ENCODE data around the gene SPACDR.
A peak's percentile ranks its signal among the peaks of the same experiment; 100 is the strongest.
"Not testable (repeated sequence)": the region's sequence is repeated elsewhere in the genome, so short reads cannot be mapped to it uniquely, and the experiment has no call there.

The SPACDR gene

GRCh38 chr7:100464210-100464660 is at the start of gene SPACDR:
SPACDR (minus strand) TSS chr7:100464260; CDS start chr7:100464025, 235 bp downstream.
- Mint-ChIP-seq H3K9me3 (no peaks in the 10 kb centered on the region), H3K27ac (no peak within 1 kb of the TSS), H3K27me3 (ENCODE audit: low read depth) (no peaks in the 10 kb centered on the region), H3K36me3 (ENCODE audit: low read depth) (peaks cover 18% of the 10 kb centered on the region), H3K4me3 (no peak within 1 kb of the TSS), H3K4me1 (ENCODE audit: low read depth) (peaks cover 4% of the 10 kb centered on the region)

- Mint-ChIP-seq H3K4me3 (no peak overlapping the region), H3K27me3 (ENCODE audit: low read depth) (no peaks in the 10 kb centered on the region), H3K4me1 (ENCODE audit: low read depth) (peaks cover 15% of the 10 kb centered on the region), H3K36me3 (ENCODE audit: low read depth) (no peaks in the 10 kb centered on the region), H3K9me3 (no peaks in the 10 kb centered on the region), H3K27ac (no peak overlapping the region)
Observed at GRCh38 chr7:100513212-100513810, 49.3 kb upstream of the SPACDR start.

- Mint-ChIP-seq H3K9me3 (no peaks in the 10 kb centered on the region), H3K27me3 (ENCODE audit: low read depth) (peaks cover 8% of the 10 kb centered on the region), H3K36me3 (ENCODE audit: low read depth) (no peaks in the 10 kb centered on the region), H3K4me1 (ENCODE audit: low read depth) (peaks cover 5% of the 10 kb centered on the region), H3K27ac (no peak overlapping the region), H3K4me3 (no peak overlapping the region)
Observed at GRCh38 chr7:100510437-100511239, 46.6 kb upstream of the SPACDR start.

- no peak overlapping the region for H3K27ac Mint-ChIP-seq
- H3K9me3 Mint-ChIP-seq: no peaks in the 10 kb centered on the region
- H3K27me3 Mint-ChIP-seq (ENCODE audit: low read depth): peaks cover 8% of the 10 kb centered on the region
- no peaks in the 10 kb centered on the region for H3K36me3 Mint-ChIP-seq (ENCODE audit: low read depth)
- H3K4me1 Mint-ChIP-seq (ENCODE audit: low read depth): peaks cover 2% of the 10 kb centered on the region
- H3K4me3 Mint-ChIP-seq: no peak overlapping the region
Observed at GRCh38 chr7:100509231-100509630, 45.2 kb upstream of the SPACDR start.

GRCh38 chr7:100506356-100506923 is 42.4 kb upstream of the SPACDR start:
- Mint-ChIP-seq H3K27ac (no peak overlapping the region), H3K4me1 (ENCODE audit: low read depth) (peaks cover 2% of the 10 kb centered on the region), H3K27me3 (ENCODE audit: low read depth) (peaks cover 8% of the 10 kb centered on the region), H3K9me3 (no peaks in the 10 kb centered on the region), H3K36me3 (ENCODE audit: low read depth) (no peaks in the 10 kb centered on the region), H3K4me3 (no peak overlapping the region)

- Mint-ChIP-seq H3K36me3 (ENCODE audit: low read depth) (no peaks in the 10 kb centered on the region), H3K4me1 (ENCODE audit: low read depth) (peaks cover 2% of the 10 kb centered on the region), H3K27me3 (ENCODE audit: low read depth) (peaks cover 8% of the 10 kb centered on the region), H3K4me3 (no peak overlapping the region), H3K27ac (no peak overlapping the region), H3K9me3 (no peaks in the 10 kb centered on the region)
Observed at GRCh38 chr7:100504887-100505611, 41.0 kb upstream of the SPACDR start.

- not testable (repeated sequence) for H3K4me1 Mint-ChIP-seq (ENCODE audit: low read depth); H3K27me3 Mint-ChIP-seq (ENCODE audit: low read depth); H3K4me3 Mint-ChIP-seq; H3K36me3 Mint-ChIP-seq (ENCODE audit: low read depth); H3K27ac Mint-ChIP-seq; H3K9me3 Mint-ChIP-seq
Observed at GRCh38 chr7:100504031-100504430, 40.0 kb upstream of the SPACDR start.

GRCh38 chr7:100500743-100501142 is 36.7 kb upstream of the SPACDR start:
- not testable (repeated sequence) for H3K27me3 Mint-ChIP-seq (ENCODE audit: low read depth); H3K36me3 Mint-ChIP-seq (ENCODE audit: low read depth); H3K4me3 Mint-ChIP-seq; H3K27ac Mint-ChIP-seq; H3K9me3 Mint-ChIP-seq; H3K4me1 Mint-ChIP-seq (ENCODE audit: low read depth)

- no peaks in the 10 kb centered on the region for H3K36me3 Mint-ChIP-seq (ENCODE audit: low read depth)
- no peak overlapping the region for H3K4me3 Mint-ChIP-seq
- H3K9me3 Mint-ChIP-seq: no peaks in the 10 kb centered on the region
- peaks cover 12% of the 10 kb centered on the region for H3K27me3 Mint-ChIP-seq (ENCODE audit: low read depth)
- no peak overlapping the region for H3K27ac Mint-ChIP-seq
- peaks cover 15% of the 10 kb centered on the region for H3K4me1 Mint-ChIP-seq (ENCODE audit: low read depth)
Observed at GRCh38 chr7:100496509-100496908, 32.4 kb upstream of the SPACDR start.

- Mint-ChIP-seq H3K36me3 (ENCODE audit: low read depth) (no peaks in the 10 kb centered on the region), H3K4me3 (peak overlapping the region; percentile 51), H3K4me1 (ENCODE audit: low read depth) (peaks cover 15% of the 10 kb centered on the region), H3K27ac (no peak overlapping the region), H3K9me3 (no peaks in the 10 kb centered on the region), H3K27me3 (ENCODE audit: low read depth) (peaks cover 16% of the 10 kb centered on the region)
Observed at GRCh38 chr7:100493476-100494264, 29.6 kb upstream of the SPACDR start.

GRCh38 chr7:100492738-100493475 is 28.8 kb upstream of the SPACDR start:
- Mint-ChIP-seq H3K4me3 (peak overlapping the region; percentile 51), H3K36me3 (ENCODE audit: low read depth) (no peaks in the 10 kb centered on the region), H3K4me1 (ENCODE audit: low read depth) (peaks cover 15% of the 10 kb centered on the region), H3K27me3 (ENCODE audit: low read depth) (peaks cover 16% of the 10 kb centered on the region), H3K27ac (no peak overlapping the region), H3K9me3 (no peaks in the 10 kb centered on the region)

GRCh38 chr7:100491192-100491578 is 27.1 kb upstream of the SPACDR start:
- Mint-ChIP-seq H3K36me3 (ENCODE audit: low read depth) (no peaks in the 10 kb centered on the region), H3K4me1 (ENCODE audit: low read depth) (peaks cover 15% of the 10 kb centered on the region), H3K27ac (peak overlapping the region; percentile 41), H3K27me3 (ENCODE audit: low read depth) (peaks cover 12% of the 10 kb centered on the region), H3K9me3 (no peaks in the 10 kb centered on the region), H3K4me3 (no peak overlapping the region)

GRCh38 chr7:100490483-100491191 is 26.6 kb upstream of the SPACDR start:
- Mint-ChIP-seq H3K27ac (no peak overlapping the region), H3K36me3 (ENCODE audit: low read depth) (no peaks in the 10 kb centered on the region)

More at GRCh38 chr7:100490483-100491191, 26.6 kb upstream of the SPACDR start:
- Mint-ChIP-seq H3K27me3 (ENCODE audit: low read depth) (peaks cover 12% of the 10 kb centered on the region), H3K4me1 (ENCODE audit: low read depth) (peaks cover 15% of the 10 kb centered on the region), H3K9me3 (no peaks in the 10 kb centered on the region), H3K4me3 (no peak overlapping the region)

Data from T-helper 1 cell treated with Interleukin-12 subunit alpha and Interleukin-12 subunit beta and Interleukin-4 antibody, amounts not matched to agents 30 μg/mL and 1 μg/mL, for 36 hours (primary cell).